Activated naive CD8-positive, alpha-beta T cell treated with anti-CD3 and anti-CD28 coated beads, Interleukin-2, amount 50 U/mL, for 24 hours (primary cell): Measurements from ENCODE around the gene CORIN.
A peak's percentile ranks its signal among the peaks of the same experiment; 100 is the strongest.

ENCODE experiments used
- ATAC-seq: fragments of 150-1000 bp; cut with Tn5 transposase; one replicate; pipeline ENCODE4 v1.10.0; 2021
- DNase-seq: peaks from one replicate; pipeline ENCODE4 v3.0.0; 2021
- H3K27ac Mint-ChIP-seq: one replicate; pipeline ENCODE4 v1.8.0; 2021; ENCODE audit warnings: mild to moderate bottlenecking, mixed read lengths
- H3K27me3 Mint-ChIP-seq: one replicate; pipeline ENCODE4 v1.8.0; 2021; ENCODE audit warnings: mixed read lengths
- H3K36me3 Mint-ChIP-seq: one replicate; pipeline ENCODE4 v1.8.0; 2021; ENCODE audit warnings: low read depth, mixed read lengths
- H3K4me1 Mint-ChIP-seq: one replicate; pipeline ENCODE4 v1.8.0; 2021; ENCODE audit warnings: mixed read lengths
- H3K4me3 Mint-ChIP-seq: one replicate; pipeline ENCODE4 v1.8.0; 2021; ENCODE audit warnings: mild to moderate bottlenecking, moderate library complexity, mixed read lengths
- H3K9me3 Mint-ChIP-seq: one replicate; pipeline ENCODE4 v1.8.0; 2021; ENCODE audit warnings: mixed read lengths

The CORIN gene

DNA sequence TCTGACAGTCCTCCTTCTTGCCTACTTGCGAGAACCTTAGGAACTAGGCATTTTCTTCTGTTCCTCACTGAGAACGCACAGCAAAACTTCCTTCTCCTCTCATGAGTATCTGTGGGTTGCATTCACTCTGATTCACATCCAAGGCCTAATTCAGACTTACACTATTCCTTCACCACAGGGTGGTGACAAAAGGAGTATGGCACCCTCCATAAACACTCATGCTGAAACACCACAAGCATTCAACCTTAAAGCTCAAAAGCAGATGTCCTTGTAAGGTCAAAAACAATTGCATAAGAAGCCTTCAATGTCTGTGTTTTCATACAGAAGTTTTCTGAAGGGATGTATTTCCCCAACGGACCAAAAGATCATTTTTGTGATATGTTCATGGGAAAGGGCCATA lies 147.3 kb downstream of the CORIN start:
- no peak for DNase-seq
- no peak overlapping the region for H3K27ac Mint-ChIP-seq
- no peak overlapping the region for H3K4me3 Mint-ChIP-seq
- H3K4me1 Mint-ChIP-seq = peaks cover 2% of the 10 kb centered on the region
- H3K27me3 Mint-ChIP-seq = no peaks in the 10 kb centered on the region
- H3K9me3 Mint-ChIP-seq = no peaks in the 10 kb centered on the region
- no peaks in the 10 kb centered on the region for H3K36me3 Mint-ChIP-seq
- ATAC-seq = no peak

DNA sequence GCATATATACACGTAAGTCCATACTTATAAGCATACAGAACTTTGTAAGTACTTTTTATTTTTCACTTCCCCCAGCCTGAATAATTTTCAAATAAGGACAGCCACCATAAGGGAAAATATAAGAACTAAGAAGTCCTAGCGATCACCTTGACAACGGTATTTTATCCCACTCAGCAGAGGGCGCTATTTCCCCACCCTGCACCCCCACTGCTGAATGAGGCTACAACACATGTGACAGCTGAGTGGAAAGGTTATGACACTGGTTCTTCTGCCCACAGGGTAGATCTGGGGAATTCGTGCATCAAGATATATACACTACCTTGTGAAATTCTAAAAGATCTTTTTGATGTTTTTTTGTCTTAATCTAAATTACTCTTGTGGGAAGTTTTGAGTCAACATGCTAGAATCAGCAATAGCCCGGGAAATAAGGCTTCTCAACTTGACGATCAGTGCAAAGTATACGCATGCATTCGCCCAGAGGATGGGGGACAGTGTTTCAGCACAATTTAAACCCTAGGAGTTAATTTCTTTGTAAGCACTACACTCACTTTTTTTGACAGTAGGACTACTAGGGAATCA lies 151.5 kb downstream of the CORIN start:
- Mint-ChIP-seq H3K27me3 (peaks cover 4% of the 10 kb centered on the region), H3K9me3 (no peaks in the 10 kb centered on the region), H3K4me1 (peaks cover 2% of the 10 kb centered on the region), H3K27ac (no peak overlapping the region), H3K36me3 (no peaks in the 10 kb centered on the region), H3K4me3 (no peak overlapping the region)
- ATAC-seq (peak; percentile 83), DNase-seq (peak; percentile 69)

DNA sequence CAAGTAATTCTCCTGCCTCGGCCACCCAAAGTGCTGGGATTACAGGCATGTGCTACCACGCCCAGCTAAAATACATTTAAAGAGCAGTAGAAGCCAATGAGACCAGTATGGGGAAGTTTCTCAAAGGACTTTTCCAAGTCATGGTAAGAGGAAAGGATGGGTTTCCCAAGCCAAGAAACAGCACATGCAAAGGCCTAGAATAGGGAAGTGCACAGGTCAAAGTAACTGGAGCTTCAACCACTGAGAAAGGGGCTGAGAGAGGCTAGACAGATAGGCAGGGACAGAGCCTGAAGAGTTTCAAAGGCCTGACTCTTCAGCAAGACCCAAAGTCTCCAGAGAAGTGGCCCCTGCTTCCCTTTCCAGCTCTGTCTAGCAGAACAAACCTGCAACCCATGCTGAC lies 162.1 kb downstream of the CORIN start:
- H3K9me3 Mint-ChIP-seq = no peaks in the 10 kb centered on the region
- H3K4me3 Mint-ChIP-seq = no peak overlapping the region
- DNase-seq (no peak), ATAC-seq (no peak)
- H3K27me3 Mint-ChIP-seq = peaks cover 7% of the 10 kb centered on the region
- no peak overlapping the region for H3K27ac Mint-ChIP-seq
- no peaks in the 10 kb centered on the region for H3K36me3 Mint-ChIP-seq
- no peaks in the 10 kb centered on the region for H3K4me1 Mint-ChIP-seq

DNA sequence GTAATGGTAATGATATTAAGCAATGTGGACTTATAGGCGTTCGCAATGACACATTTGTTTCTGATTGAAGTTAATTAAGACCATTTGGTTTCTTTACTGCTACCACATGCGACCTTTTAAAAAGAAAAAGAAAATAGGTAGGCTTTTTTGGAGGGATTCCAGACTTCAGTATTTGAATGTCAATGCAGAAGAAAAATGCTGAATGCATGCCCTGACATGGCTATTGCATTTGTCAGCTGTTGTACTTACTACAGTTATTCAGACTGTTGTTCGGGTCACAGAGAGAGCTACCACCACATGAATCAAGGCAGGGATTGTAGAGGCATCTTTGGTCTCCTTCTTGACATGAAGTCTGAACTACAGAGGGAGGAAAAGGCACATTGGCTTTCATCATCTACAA lies 163.7 kb downstream of the CORIN start:
- H3K4me1 Mint-ChIP-seq = no peaks in the 10 kb centered on the region
- no peaks in the 10 kb centered on the region for H3K9me3 Mint-ChIP-seq
- H3K4me3 Mint-ChIP-seq = no peak overlapping the region
- H3K36me3 Mint-ChIP-seq = no peaks in the 10 kb centered on the region
- ATAC-seq (no peak), DNase-seq (no peak)
- H3K27me3 Mint-ChIP-seq = peaks cover 5% of the 10 kb centered on the region
- H3K27ac Mint-ChIP-seq = no peak overlapping the region

DNA sequence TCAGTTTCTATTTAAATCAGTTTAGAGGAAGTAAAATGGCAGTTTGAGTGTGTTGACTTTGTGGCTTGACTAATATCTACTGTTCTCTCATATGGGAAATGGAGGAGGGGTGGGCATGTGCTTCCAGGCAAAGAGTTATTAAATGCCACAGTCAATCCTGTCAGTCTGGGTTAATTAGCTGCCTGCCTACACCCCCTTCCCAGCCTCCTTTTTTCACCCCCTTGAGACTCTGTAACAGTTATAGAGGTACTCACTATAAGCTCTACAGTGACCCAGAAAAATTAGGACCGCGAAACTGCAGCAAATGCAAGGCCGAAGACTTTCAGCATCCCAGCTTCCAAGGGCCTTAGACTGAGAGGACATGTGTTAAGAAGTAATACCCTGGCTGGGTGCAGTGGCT lies 165.2 kb downstream of the CORIN start:
- ATAC-seq (no peak), DNase-seq (no peak)
- Mint-ChIP-seq H3K4me1 (no peaks in the 10 kb centered on the region), H3K27me3 (peaks cover 11% of the 10 kb centered on the region), H3K4me3 (no peak overlapping the region), H3K27ac (no peak overlapping the region), H3K36me3 (no peaks in the 10 kb centered on the region), H3K9me3 (no peaks in the 10 kb centered on the region)

DNA sequence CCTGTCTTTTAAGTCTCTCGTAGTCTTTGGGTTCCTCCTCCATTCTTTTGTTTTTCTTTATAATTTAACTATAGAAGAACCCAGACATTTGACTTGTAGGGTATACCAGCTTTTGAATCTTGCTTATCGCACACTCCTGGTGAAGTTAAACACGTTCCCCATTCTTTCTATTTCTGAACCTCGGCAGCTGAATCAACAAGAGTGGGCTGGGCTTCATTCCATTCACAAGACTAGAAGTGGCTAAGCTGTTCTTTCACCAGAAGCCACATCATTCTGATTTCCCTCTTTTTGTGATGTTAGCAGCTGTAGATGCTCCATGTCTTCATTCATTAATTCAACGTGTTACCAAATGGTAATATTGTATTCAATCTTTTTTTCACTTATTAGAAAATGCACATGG lies 167.9 kb downstream of the CORIN start:
- no peak for ATAC-seq
- H3K27ac Mint-ChIP-seq = no peak overlapping the region
- no peaks in the 10 kb centered on the region for H3K4me1 Mint-ChIP-seq
- no peaks in the 10 kb centered on the region for H3K9me3 Mint-ChIP-seq
- peaks cover 17% of the 10 kb centered on the region for H3K27me3 Mint-ChIP-seq
- no peak for DNase-seq
- H3K4me3 Mint-ChIP-seq = no peak overlapping the region
- H3K36me3 Mint-ChIP-seq = no peaks in the 10 kb centered on the region

DNA sequence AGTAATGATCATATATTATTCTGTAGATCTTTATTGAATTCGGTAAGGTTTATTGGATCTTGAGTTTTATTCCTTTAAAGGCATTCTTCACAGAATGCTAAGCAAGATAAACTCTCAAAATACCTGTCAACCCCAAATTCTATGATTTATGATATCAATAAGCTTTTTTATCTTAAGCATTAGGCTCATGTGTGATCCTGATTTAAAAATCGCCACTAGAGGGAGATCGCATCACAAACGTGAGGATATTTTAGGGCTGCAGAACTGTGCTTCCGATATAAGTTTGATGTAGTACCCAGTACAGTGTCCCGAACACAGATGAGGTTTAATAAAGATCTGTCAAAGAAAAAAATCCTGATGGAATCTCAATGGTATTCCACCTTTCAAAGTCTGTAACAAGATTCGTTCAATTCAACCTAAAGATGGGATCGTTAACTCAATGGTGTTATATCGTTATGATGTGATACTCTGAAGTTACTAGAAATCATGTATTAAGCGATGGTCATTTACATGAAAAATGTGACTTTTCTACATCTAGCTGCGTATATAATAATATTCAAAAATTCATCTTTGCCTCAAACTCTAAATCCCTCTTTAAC lies 169.0 kb downstream of the CORIN start:
- peaks cover 17% of the 10 kb centered on the region for H3K27me3 Mint-ChIP-seq
- no peaks in the 10 kb centered on the region for H3K9me3 Mint-ChIP-seq
- no peaks in the 10 kb centered on the region for H3K4me1 Mint-ChIP-seq
- ATAC-seq (no peak), DNase-seq (no peak)
- H3K4me3 Mint-ChIP-seq = no peak overlapping the region
- no peaks in the 10 kb centered on the region for H3K36me3 Mint-ChIP-seq
- H3K27ac Mint-ChIP-seq = no peak overlapping the region

DNA sequence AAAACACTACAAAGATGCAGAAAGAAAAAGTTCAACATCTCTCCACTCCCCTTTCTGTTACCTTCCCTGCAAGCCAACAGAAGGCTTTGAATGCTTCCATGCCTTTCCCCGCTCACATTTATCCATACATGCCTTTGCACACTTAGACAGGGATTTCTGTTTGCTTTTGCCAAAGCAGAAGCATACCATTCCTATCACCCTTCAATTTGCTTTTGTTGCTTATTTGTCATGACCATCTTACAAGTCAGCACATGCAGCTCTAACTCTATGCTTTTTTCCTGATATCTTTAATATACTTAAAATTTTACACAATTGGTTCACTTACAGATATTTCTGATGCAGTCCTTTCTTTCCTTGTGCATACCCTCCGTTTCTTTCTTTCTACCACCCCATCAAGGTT lies 169.6 kb downstream of the CORIN start:
- ATAC-seq (no peak), DNase-seq (no peak)
- H3K36me3 Mint-ChIP-seq = no peaks in the 10 kb centered on the region
- H3K4me3 Mint-ChIP-seq = no peak overlapping the region
- H3K9me3 Mint-ChIP-seq = no peaks in the 10 kb centered on the region
- no peak overlapping the region for H3K27ac Mint-ChIP-seq
- peaks cover 16% of the 10 kb centered on the region for H3K27me3 Mint-ChIP-seq
- H3K4me1 Mint-ChIP-seq = no peaks in the 10 kb centered on the region

DNA sequence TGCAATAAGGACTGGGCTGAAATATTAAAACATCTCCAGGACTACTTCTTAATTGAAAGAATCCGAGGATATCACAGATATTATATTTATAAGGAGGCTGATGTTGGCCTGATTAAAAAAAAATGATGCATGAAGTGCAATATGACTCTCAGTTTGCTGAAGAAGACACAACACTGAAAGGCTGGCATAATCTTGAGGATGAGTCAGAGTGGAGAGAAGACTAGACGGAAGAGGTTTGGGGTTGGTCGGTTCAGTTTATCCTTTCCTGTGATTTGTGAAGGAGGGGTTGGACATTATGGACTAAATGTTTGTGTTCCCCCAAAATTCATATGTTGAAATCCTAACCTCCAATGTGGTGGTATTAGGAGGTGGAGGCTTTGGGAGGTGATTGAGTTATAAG lies 170.3 kb downstream of the CORIN start:
- DNase-seq = no peak
- H3K36me3 Mint-ChIP-seq = no peaks in the 10 kb centered on the region
- no peak for ATAC-seq
- H3K27ac Mint-ChIP-seq = no peak overlapping the region
- H3K9me3 Mint-ChIP-seq = no peaks in the 10 kb centered on the region
- H3K4me1 Mint-ChIP-seq = no peaks in the 10 kb centered on the region
- H3K27me3 Mint-ChIP-seq = peaks cover 15% of the 10 kb centered on the region
- H3K4me3 Mint-ChIP-seq = no peak overlapping the region

DNA sequence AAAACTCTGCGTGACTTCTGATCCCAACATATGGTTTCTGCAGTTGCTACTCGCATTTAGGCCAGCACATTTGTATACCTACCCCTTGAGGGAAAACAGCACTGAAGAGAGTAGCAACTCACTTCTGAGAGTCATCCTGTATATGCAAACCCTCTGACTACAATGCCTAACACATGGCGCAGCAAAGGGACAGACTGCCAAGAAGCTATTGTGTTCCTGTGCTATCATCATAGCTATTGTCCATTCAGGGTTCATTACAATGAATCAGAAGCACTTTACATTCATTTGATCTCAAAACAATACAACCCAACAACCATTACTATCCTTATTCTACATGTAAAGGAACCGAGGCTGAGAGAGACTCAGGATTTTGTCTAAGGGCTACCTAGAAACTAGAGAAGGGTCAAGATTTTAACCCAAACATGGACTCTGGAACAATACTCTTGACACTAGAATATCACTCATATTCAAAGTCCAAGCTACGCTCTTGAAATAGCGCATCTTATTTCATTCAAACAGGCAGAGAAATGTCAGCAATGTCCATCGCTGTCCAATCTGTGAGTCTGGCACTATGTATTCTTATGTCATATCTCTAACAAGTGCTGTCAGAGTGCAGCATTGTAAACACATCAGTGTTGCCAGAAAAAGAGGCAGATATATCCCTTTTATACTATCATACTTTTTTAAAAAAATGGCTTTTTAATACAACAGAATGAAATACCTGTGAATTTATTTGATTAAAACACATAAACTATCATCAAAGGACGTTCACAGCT lies 173.6 kb downstream of the CORIN start:
- H3K27ac Mint-ChIP-seq = no peak overlapping the region

DNA sequence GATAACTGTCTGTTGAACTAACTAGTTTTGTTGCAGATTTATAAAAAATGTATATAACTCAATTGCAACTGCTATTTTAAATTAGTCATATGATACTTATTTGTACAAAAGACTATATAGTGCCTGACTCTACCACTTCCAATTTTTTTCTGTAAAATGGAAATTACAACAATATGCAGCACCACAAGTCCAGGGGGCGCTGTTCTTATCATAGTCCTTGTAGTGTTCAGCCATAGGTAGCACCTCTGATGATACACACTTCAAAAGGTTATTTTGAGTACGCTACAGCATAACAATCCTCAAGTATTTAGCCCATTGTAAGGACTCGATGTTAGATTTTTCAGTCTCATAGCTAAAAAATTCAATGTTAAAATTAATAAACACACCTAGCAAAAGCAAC lies 174.9 kb downstream of the CORIN start:
- H3K4me3 Mint-ChIP-seq = no peak overlapping the region
- H3K4me1 Mint-ChIP-seq = no peaks in the 10 kb centered on the region
- H3K27ac Mint-ChIP-seq = no peak overlapping the region
- H3K27me3 Mint-ChIP-seq = peaks cover 8% of the 10 kb centered on the region
- H3K36me3 Mint-ChIP-seq = no peaks in the 10 kb centered on the region
- DNase-seq (peak; percentile 31), ATAC-seq (no peak)
- no peaks in the 10 kb centered on the region for H3K9me3 Mint-ChIP-seq

More for the DNA sequence above, 173.6 kb downstream of the CORIN start:
- Mint-ChIP-seq H3K4me1 (no peaks in the 10 kb centered on the region), H3K9me3 (no peaks in the 10 kb centered on the region), H3K4me3 (no peak overlapping the region), H3K36me3 (no peaks in the 10 kb centered on the region), H3K27me3 (peaks cover 14% of the 10 kb centered on the region)
- ATAC-seq = no peak
- DNase-seq = no peak

DNA sequence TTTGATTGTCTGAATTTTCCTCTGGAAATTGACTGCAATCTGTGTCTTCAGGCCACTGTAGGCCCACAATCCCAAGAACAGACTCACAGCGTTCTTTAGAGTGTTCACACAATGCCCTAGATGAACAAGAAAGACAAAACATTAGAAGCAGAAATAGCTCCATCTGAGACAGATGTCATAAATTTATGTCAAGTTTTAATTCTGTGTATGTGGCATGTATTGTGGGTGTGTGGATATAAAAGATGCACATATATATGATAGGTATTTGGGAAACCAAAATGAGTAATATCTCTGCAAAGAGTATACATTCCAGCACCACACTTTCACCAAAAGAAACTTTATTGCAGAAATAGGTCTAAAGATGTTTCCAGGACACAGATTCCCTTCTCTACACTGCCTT lies 176.1 kb downstream of the CORIN start:
- ATAC-seq (no peak), DNase-seq (no peak)
- Mint-ChIP-seq H3K4me3 (no peak overlapping the region), H3K27me3 (peaks cover 2% of the 10 kb centered on the region), H3K4me1 (no peaks in the 10 kb centered on the region), H3K27ac (no peak overlapping the region), H3K9me3 (no peaks in the 10 kb centered on the region), H3K36me3 (no peaks in the 10 kb centered on the region)

DNA sequence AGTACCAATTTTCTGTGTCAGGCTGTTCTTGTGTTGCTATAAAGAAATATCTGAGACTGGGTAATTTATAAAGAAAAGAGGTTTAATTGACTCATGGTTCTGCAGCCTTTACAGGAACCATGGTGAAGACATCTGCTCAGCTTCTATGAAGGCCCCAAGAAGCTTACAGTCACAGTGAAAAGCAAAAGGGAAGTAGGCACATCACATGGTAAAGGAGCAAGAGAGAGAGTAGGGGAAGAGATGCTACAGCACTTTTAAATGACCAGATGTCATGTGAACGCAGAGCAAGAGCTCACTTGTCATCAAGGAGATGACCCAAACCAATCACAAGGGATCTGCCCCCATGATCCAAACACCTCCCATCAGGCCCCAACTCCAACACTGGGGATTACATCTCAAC lies 178.5 kb downstream of the CORIN start:
- H3K4me1 Mint-ChIP-seq = peaks cover 5% of the 10 kb centered on the region
- H3K9me3 Mint-ChIP-seq = no peaks in the 10 kb centered on the region
- no peaks in the 10 kb centered on the region for H3K36me3 Mint-ChIP-seq
- no peaks in the 10 kb centered on the region for H3K27me3 Mint-ChIP-seq
- no peak for DNase-seq
- no peak for ATAC-seq
- no peak overlapping the region for H3K4me3 Mint-ChIP-seq
- no peak overlapping the region for H3K27ac Mint-ChIP-seq

DNA sequence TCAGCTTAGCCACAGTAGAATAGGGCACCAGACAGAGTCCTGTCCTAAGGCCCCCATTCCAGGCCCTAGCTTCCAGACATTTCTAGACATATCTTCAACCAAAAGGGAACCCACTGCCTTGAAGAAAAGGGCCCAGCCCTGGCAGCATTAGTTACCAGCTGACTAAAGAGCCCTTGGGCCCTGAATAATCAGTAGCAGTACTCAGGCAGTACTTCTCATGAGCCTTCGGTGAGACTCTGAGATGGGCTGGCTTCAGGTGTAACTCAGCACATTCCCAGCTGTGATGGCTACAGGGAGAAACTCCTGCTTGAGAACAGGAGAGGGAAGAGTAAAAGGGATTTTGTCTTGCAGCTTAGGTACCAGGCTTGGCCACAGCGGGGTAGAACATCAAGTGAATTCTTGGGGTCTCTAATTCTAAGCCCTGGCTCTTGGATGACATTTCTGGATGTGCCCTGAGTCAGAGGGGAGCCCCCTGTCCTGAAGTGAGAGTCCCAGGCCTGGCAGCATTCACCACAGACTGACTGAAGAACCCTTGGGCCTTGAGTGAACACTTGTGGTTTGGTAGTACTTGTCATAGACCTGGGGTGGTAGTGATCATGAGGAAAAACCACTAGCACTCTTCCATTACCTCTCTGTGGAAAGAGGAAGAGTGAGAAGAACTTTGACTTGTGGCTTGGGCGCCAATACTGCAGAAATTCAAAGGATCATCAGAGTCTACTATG lies 182.7 kb downstream of the CORIN start:
- Mint-ChIP-seq H3K4me3 (no peak overlapping the region), H3K36me3 (no peaks in the 10 kb centered on the region), H3K27me3 (peaks cover 2% of the 10 kb centered on the region), H3K4me1 (peaks cover 5% of the 10 kb centered on the region), H3K27ac (no peak overlapping the region), H3K9me3 (no peaks in the 10 kb centered on the region)
- peak; percentile 94 for ATAC-seq
- DNase-seq = peak; percentile 18

DNA sequence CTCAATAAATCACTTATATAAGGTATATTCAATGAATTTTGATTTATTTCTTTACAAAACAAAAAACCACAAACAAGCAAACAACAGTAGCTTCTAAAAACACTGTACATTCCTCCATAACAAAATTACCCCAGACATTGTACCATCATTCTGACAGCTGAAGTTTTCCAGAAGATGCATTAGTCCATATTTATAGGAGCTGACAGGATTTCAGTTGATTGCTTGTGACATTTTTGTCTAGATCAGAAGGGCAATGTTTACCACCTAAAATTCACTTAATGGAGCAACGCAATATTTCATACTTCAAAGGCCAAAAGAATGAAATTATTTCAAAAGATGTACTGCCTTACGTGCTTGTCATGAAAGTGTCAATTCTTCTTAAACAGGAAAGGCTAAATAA lies 185.8 kb downstream of the CORIN start:
- Mint-ChIP-seq H3K4me1 (peaks cover 5% of the 10 kb centered on the region), H3K27ac (no peak overlapping the region), H3K36me3 (no peaks in the 10 kb centered on the region), H3K27me3 (peaks cover 4% of the 10 kb centered on the region), H3K9me3 (no peaks in the 10 kb centered on the region), H3K4me3 (no peak overlapping the region)
- DNase-seq = no peak
- ATAC-seq = no peak
